Endothelial cell (in vitro differentiated cells): Measurements from ENCODE around the gene B3GALNT1. TPM values are rescaled to one million over a fixed set of nuclear protein-coding genes. Genes with fewer than 3 reads are reported as not detected.

Experiments used
- DNase-seq: peaks from one replicate; pipeline ENCODE4 v3.0.0; 2021; ENCODE audit warnings: low spot score
- H3K27ac Mint-ChIP-seq: one replicate; pipeline ENCODE4 v1.8.0; 2021; ENCODE audit warnings: mixed read lengths, inconsistent platforms; ENCODE audit not compliant: unreplicated experiment
- H3K27me3 Mint-ChIP-seq: one replicate; pipeline ENCODE4 v1.8.0; 2021; ENCODE audit warnings: mild to moderate bottlenecking, moderate library complexity, mixed read lengths, inconsistent platforms; ENCODE audit not compliant: unreplicated experiment
- H3K36me3 Mint-ChIP-seq: one replicate; pipeline ENCODE4 v1.8.0; 2021; ENCODE audit warnings: mild to moderate bottlenecking, low read depth, mixed read lengths, inconsistent platforms; ENCODE audit not compliant: unreplicated experiment
- H3K4me1 Mint-ChIP-seq: one replicate; pipeline ENCODE4 v1.8.0; 2021; ENCODE audit warnings: mild to moderate bottlenecking, mixed read lengths, inconsistent platforms; ENCODE audit not compliant: unreplicated experiment
- H3K4me3 Mint-ChIP-seq: one replicate; pipeline ENCODE4 v1.8.0; 2021; ENCODE audit warnings: mild to moderate bottlenecking, mixed read lengths, inconsistent platforms; ENCODE audit not compliant: unreplicated experiment
- H3K9me3 Mint-ChIP-seq: one replicate; pipeline ENCODE4 v1.8.0; 2021; ENCODE audit warnings: mixed read lengths, inconsistent platforms; ENCODE audit not compliant: unreplicated experiment
- CTCF ChIP-seq: fragments of 200-600 bp; sonication (generic); IDR thresholded peaks from one replicate; pipeline ENCODE4 v1.5.0; 2021; ENCODE audit warnings: antibody characterized with exemption; ENCODE audit not compliant: unreplicated experiment
- total RNA-seq: library from RNA; stranded (reverse); fragmentation: NEBNext Ultra II Directional; extraction: Animal tissue kit (Norgen Biotek cat#: 25700); gene quantifications from one replicate; pipeline ENCODE4 v1.2.1, GENCODE V29; 2021; ENCODE audit not compliant: unreplicated experiment

B3GALNT1 gene
- total RNA-seq, 1 donor from 2014 or later = 6.6 TPM

DNA sequence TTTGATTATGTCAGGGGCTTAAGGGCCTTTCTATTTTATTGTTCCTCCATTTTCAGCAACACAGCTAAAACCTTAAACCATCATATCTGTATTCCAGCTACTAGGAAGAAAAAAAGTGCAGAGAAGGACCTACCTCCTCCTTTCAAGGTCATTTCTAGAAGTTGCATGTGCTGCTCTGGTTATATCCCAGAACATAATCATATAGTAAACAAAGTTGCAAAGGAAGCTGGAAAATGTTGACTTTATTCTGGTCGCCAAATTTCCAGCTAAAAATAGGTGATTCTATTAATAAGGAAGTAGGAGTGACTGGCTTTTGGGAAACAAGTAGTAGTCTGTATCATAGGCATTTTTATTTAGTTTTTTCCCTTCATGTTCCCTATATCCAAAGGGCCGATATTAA lies 21.3 kb upstream of the B3GALNT1 start:
- Mint-ChIP-seq H3K27ac (no peak overlapping the region), H3K27me3 (no peaks in the 10 kb centered on the region), H3K9me3 (no peaks in the 10 kb centered on the region), H3K4me3 (no peak overlapping the region), H3K4me1 (no peaks in the 10 kb centered on the region), H3K36me3 (no peaks in the 10 kb centered on the region)
- DNase-seq = no peak
- no peak for TF ChIP-seq CTCF

DNA sequence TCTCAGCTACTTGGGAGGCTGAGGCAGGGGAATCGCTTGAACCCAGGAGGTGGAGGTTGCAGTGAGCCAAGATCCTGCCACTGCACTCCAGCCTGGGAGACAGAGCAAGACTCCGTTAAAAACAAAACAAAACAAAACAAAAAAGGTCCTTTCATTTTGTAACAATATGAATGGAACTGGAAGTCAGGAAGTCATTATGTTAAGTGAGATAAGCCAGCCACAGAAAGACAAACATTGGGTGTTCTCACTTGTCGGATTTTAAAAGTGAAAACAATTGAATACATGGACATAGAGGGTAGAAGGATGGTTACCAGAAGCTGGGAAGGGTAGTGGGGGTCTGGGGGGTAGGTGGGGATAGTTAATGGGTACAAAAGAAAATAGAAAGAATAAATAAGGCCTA lies 12.5 kb upstream of the B3GALNT1 start:
- no peaks in the 10 kb centered on the region for H3K27me3 Mint-ChIP-seq
- peaks cover 21% of the 10 kb centered on the region for H3K36me3 Mint-ChIP-seq
- peaks cover 21% of the 10 kb centered on the region for H3K9me3 Mint-ChIP-seq
- no peak for TF ChIP-seq CTCF
- H3K4me3 Mint-ChIP-seq = no peak overlapping the region
- no peak overlapping the region for H3K27ac Mint-ChIP-seq
- no peaks in the 10 kb centered on the region for H3K4me1 Mint-ChIP-seq
- no peak for DNase-seq

DNA sequence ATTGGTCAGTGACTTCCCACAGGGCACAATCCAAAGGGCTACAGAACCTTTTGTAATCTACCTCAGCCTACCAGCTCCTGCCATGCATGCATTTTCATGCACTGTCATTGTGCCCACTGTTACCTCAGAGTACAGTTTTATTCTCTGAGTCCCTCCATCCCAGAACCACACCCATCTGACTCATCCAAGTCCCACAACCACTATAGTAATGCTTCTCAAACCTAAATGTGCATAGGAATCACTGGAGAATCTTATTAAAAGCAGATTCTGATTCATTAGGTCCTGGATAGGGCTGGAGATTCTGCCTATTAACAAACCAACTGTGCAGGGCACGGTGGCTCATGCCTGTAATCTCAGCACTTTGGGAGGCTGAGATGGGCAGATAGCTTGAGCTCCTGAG lies 3.7 kb upstream of the B3GALNT1 start:
- no peak for DNase-seq
- H3K27ac Mint-ChIP-seq = no peak overlapping the region
- H3K9me3 Mint-ChIP-seq = no peaks in the 10 kb centered on the region
- TF ChIP-seq CTCF = no peak
- no peaks in the 10 kb centered on the region for H3K36me3 Mint-ChIP-seq
- H3K4me1 Mint-ChIP-seq = peaks cover 4% of the 10 kb centered on the region
- peaks cover 6% of the 10 kb centered on the region for H3K27me3 Mint-ChIP-seq
- H3K4me3 Mint-ChIP-seq = no peak overlapping the region

GRCh38 chr3:161107311-161107710 lies 2.2 kb upstream of the B3GALNT1 start:
- H3K27ac Mint-ChIP-seq = no peak overlapping the region
- no peak for TF ChIP-seq CTCF
- no peak overlapping the region for H3K4me3 Mint-ChIP-seq
- no peaks in the 10 kb centered on the region for H3K9me3 Mint-ChIP-seq
- H3K4me1 Mint-ChIP-seq = peaks cover 4% of the 10 kb centered on the region
- H3K36me3 Mint-ChIP-seq = no peaks in the 10 kb centered on the region
- DNase-seq = no peak
- H3K27me3 Mint-ChIP-seq = peaks cover 8% of the 10 kb centered on the region

DNA sequence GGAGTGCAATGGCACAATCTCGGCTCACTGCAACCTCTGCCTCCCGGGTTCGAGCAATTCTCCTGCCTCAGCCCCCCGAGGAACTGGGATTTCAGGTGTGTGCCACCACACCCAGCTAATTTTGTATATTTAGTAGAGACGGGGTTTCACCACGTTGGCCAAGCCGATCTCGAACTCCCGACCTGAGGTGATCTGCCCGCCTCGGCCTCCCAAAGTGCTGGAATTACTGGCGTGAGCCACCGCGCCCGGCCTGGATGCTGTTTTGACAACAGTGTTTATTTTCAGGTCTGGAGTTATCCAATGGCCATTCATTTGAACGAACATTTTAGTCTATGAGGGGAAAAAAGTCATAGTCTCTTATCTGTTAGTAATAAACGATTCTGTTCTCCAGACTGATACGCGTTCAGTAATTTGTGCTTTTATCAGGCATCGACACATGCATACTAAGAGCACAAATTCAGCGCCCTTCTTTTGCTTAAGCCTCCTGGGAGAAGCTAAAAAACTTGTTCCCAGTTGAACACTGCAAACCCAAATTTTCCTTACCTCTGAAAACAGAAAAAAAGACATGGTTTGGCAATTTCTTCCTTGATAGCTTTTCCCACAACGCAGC lies 1.3 kb downstream of the B3GALNT1 start:
- Mint-ChIP-seq H3K4me1 (peaks cover 4% of the 10 kb centered on the region), H3K9me3 (no peaks in the 10 kb centered on the region), H3K4me3 (peak overlapping the region; percentile 88), H3K36me3 (no peaks in the 10 kb centered on the region), H3K27ac (no peak overlapping the region), H3K27me3 (peaks cover 7% of the 10 kb centered on the region)
- no peak for DNase-seq
- no peak for TF ChIP-seq CTCF
